Stimulated activated CD8-positive, alpha-beta memory T cell treated with anti-CD3 and anti-CD28 coated beads, Interleukin-4, amount 100 ng/mL, for 4 hours (primary cell): Measurements from ENCODE around the gene TMEM167B.

Source experiments
- DNase-seq, 2 donors: peaks; one replicate each; pipeline ENCODE4 v3.0.0-alpha.2; 2020; ENCODE audit warnings: low read depth in 2 of 2, low spot score in 1 of 2

TMEM167B gene

GRCh38 chr1:109080441-109081082 is 10.0 kb upstream of the TMEM167B start:
- DNase-seq, result no peak

- no peak for DNase-seq
These were observed 7.1 kb upstream of the TMEM167B start for GRCh38 chr1:109083501-109083900.

- no peak for DNase-seq
These were observed 6.6 kb upstream of the TMEM167B start for GRCh38 chr1:109083923-109084322.

- DNase-seq, result no peak
These were observed 5.7 kb upstream of the TMEM167B start for GRCh38 chr1:109084563-109085517.

GRCh38 chr1:109089242-109090015 is 1.1 kb upstream of the TMEM167B start:
- DNase-seq, result peak in 1 of 2 donors; percentile 8

GRCh38 chr1:109091078-109091838 is 694 bp downstream of the TMEM167B start:
- DNase-seq, result no peak

- DNase-seq, result no peak
These were observed 1.3 kb downstream of the TMEM167B start for GRCh38 chr1:109091839-109092193.

GRCh38 chr1:109094377-109094803 is 3.8 kb downstream of the TMEM167B start:
- DNase-seq, result no peak

GRCh38 chr1:109094871-109095270 is 4.3 kb downstream of the TMEM167B start:
- DNase-seq, result no peak

- no peak for DNase-seq
These were observed 5.1 kb downstream of the TMEM167B start for GRCh38 chr1:109095631-109096030.

- no peak for DNase-seq
These were observed 5.6 kb downstream of the TMEM167B start for GRCh38 chr1:109096120-109096519.

- peak; percentile 94 to 96 for DNase-seq
These were observed 9.6 kb downstream of the TMEM167B start for GRCh38 chr1:109099938-109100773.

GRCh38 chr1:109104364-109105151 is 14.0 kb downstream of the TMEM167B start:
- no peak for DNase-seq

- DNase-seq, result no peak
These were observed 15.3 kb downstream of the TMEM167B start for GRCh38 chr1:109105881-109106280.

- DNase-seq, result no peak
These were observed 17.2 kb downstream of the TMEM167B start for GRCh38 chr1:109107785-109108184.

GRCh38 chr1:109109906-109110305 is 19.3 kb downstream of the TMEM167B start:
- DNase-seq, result no peak

- no peak for DNase-seq
These were observed 21.0 kb downstream of the TMEM167B start for GRCh38 chr1:109111386-109112055.

- no peak for DNase-seq
These were observed 21.6 kb downstream of the TMEM167B start for GRCh38 chr1:109112056-109112651.
